G401 (cell line): Measurements from ENCODE around the gene SMIM38. TPM values are rescaled to one million over a fixed set of nuclear protein-coding genes. Genes with fewer than 3 reads are reported as not detected.
"Not testable (repeated sequence)": the region's sequence is repeated elsewhere in the genome, so short reads cannot be mapped to it uniquely, and the experiment has no call there.

ENCODE experiments used
- DNase-seq: peaks from one replicate; pipeline ENCODE4 v3.0.0-alpha.2; 2015; ENCODE audit warnings: low spot score
- in situ Hi-C: cut with HindIII; loops from 2 replicates; pipeline ENCODE4 v1.10.0; 2016; ENCODE audit warnings: low sequenced_read_pairs, mixed read lengths
- total RNA-seq: library from RNA; depleted of rRNA; stranded (reverse); fragments of >200 nt; shearing (Covaris generic); gene quantifications from 2 replicates; pipeline ENCODE4 v1.2.3, GENCODE V29; 2014

SMIM38 gene
- total RNA-seq, 1 experiment from 2014 or later, result not detected

GRCh38 chr11:69134182-69134581 lies 21.6 kb upstream of the SMIM38 start:
- DNase-seq, in situ Hi-C loops: not testable (repeated sequence)

- in situ Hi-C loops, result no loop called here
- no peak for DNase-seq
These were observed 20.8 kb upstream of the SMIM38 start for GRCh38 chr11:69134957-69135356.

DNA sequence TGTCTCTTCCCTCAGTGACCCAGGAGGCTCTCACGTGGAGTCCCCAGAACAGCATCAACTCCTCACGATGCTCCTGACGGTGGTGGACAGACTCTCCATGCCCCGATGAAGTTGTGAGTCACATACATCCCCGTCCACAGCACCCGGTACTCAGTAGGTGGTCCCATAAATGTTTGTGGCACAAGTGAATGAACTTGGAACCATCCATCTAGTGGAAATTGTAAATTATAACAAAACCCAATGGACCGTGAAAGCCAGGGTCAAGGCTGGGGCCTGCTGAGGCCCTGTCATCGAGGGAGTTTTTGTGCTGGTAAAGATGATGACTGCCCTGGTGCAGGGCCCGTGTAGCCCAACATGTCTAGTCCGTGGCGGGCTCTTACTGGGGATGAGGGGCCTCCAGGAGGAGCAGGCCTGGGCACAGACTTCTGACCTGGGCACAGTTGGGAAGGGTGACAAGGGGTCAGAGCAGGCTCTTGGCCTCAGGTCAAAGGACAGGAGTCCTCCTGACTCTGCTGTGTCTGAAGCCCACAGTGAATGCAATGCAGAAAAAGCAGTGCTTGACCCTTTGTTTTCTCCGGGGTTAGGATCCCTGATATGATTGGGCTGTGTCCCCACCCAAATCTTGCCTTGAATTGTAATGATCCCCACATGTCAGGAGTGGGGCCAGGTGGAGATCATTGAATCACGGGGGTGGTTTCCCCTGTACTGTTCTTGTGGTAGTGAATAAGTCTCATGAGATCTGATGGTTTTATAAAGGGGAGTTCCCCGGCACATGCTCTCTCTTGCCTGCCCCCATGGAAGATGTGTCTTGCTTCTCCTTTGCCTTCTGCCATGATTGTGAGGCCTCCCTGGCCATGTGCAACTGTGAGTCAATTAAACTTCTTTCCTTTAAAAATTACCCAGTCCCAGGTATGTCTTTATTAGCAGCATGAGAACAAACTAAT lies 20.0 kb upstream of the SMIM38 start:
- no peak for DNase-seq
- in situ Hi-C loops, result no loop called here

DNA sequence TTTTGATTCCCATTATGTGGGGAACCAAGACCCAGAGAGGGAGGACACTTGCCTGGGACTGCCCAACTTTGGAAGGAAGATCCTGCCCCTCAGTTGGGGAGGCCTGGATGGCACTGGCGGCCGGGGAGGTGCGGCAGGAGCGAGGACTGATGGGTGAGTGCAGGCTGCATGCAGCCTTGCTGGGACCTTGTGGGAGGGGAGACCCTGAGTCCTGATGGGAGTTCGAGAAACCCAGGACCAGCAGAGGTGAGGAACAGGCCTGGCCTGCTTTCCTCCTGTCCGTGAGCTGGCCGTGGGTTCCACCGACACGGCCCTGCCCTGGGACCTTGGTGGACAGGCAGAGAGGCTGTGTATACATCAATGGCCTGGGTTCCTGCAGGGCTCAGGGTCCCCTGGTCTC lies 19.3 kb upstream of the SMIM38 start:
- no peak for DNase-seq
- in situ Hi-C loops, result no loop called here

DNA sequence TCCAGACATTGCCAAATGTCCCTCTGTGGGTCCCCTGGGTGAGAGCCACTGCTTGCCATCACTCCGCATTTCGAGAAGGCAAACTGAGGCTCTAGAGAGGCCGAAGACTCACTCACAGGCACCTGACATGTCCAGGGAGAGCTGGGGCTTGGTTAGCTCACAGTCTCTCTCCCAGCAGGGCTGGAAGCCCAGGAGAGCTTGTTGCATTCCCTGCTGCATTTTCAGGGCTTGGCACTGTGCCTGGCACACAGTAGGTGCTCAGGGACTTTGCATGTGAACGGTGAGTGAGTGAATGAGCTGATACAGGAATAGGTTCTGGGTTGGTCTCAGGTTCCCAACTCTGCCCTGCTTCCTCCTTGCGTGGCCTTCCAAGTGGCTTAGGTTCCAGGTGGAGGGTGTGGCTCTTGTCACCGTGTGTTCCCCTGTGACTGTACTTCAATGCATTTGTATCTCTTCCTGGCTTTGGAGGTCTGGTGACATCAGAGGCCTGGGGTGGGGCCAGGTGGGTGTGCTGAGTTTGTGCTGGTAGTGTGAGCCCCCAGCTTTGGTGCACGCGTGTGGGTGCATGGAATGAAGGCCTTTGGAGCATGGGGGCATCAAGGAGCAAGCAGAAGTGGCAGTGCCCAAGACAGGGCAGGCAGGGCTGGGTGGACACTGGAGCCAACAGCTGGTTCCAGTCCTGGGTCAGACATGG lies 18.4 kb upstream of the SMIM38 start:
- no peak for DNase-seq
- in situ Hi-C loops, result no loop called here

DNA sequence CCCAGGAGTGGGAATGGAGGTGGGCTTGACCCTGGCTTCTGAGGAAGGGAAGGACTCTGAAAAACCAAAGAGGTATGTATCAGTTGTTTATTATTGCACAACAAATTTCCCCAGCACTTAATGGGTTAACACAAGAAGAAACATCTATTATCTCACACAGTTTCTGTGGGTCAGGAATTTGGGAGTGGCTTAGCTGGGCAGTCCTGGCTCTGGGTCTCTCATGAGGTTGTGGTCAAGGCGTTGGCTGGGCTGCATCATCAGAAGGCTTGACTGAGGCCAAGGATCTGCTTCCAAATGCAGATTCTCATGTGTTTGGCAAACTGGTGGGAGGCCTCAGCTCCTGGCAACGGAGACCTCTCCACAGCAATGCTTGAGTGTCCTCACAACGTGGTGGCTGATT lies 17.5 kb upstream of the SMIM38 start:
- in situ Hi-C loops, result no loop called here
- DNase-seq, result no peak

DNA sequence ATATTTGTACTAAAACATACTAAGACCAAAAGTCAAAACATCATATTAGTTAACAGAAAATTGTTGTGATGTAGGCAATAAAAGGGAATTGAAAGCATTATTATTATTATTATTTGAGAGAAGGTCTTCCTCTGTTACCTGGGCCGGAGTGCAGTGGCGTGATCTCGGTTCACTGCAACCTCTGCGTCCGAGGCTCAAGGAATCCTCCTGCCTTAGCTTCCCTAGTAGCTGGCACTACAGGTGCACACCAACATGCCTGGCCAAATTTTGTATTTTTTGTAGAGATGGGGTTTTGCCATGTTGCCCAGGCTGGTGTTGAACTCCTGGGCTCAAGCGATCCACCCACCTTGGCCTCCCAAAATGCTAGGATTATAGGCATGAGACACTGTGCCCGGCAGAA lies 15.6 kb upstream of the SMIM38 start:
- DNase-seq, in situ Hi-C loops: not testable (repeated sequence)

DNA sequence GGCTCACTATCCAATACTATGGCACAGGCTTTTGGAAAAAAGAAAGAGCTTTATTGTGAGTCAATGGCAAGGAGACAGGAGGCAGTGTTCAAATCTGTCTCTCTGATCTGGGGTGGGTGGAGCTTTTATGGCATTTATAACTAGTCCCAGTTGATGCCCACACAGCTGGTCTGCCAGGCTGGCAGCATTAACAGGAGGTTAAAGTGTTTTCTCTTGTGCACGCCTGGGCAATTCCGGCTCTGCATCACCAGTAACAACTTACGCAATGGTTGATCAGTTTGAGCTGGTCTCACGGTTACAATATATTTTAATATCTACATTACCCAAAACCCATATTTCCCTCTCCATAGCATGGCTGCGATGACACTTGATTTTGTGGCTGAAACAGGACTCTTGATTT lies 15.1 kb upstream of the SMIM38 start:
- in situ Hi-C loops, result no loop called here

DNA sequence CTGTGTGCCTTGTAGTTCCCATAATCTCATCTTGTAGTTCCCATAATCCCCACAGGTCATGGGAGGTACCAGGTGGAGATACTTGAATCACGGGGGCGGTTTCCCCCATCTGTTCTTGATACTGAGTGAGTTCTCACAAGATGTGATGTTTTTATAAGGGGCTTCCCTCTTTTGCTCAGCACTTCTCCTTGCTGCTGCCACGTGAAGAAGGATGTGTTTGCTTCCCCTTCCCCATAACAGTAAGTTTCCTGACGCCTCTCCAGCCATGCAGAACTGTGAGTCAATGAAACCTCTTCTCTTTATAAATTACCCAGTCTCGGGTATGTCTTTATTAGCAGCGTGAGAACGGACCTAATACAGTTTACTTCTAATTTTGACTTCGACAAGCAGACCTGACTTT lies 14.0 kb upstream of the SMIM38 start:
- in situ Hi-C loops, result no loop called here
- DNase-seq, result no peak

More for the DNA sequence above, 15.1 kb upstream of the SMIM38 start:
- no peak for DNase-seq

- in situ Hi-C loops, result no loop called here
These were observed 12.8 kb upstream of the SMIM38 start for GRCh38 chr11:69142895-69143294.

GRCh38 chr11:69144316-69145049 lies 11.3 kb upstream of the SMIM38 start:
- in situ Hi-C loops, result no loop called here
- no peak for DNase-seq

More at GRCh38 chr11:69142895-69143294, 12.8 kb upstream of the SMIM38 start:
- no peak for DNase-seq

GRCh38 chr11:69145050-69145380 lies 10.7 kb upstream of the SMIM38 start:
- in situ Hi-C loops, result no loop called here
- DNase-seq, result no peak

GRCh38 chr11:69148377-69148762 lies 7.4 kb upstream of the SMIM38 start:
- in situ Hi-C loops, result no loop called here
- DNase-seq, result no peak

DNA sequence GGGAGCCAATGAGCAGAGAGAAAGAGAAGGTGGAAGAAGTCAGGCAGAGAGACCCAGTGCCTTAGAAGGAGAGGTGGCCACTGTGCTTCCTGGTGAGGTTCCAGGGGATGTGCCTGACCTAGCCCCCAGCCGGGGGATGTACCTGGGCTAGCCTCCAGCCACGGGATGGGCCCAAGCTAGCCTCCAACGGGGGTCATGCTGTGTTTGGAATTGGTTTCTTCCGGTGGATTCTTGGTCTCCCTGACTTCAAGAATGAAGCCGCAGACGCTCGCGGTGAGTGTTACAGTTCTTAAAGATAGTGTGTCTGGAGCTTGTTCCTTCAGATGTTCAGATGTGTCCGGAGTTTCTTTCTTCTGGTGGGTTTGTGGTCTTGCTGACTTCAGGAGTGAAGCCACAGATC lies 6.9 kb upstream of the SMIM38 start:
- in situ Hi-C loops, result no loop called here
- DNase-seq, result no peak

GRCh38 chr11:69149338-69150045 lies 6.2 kb upstream of the SMIM38 start:
- DNase-seq, in situ Hi-C loops: not testable (repeated sequence)

DNA sequence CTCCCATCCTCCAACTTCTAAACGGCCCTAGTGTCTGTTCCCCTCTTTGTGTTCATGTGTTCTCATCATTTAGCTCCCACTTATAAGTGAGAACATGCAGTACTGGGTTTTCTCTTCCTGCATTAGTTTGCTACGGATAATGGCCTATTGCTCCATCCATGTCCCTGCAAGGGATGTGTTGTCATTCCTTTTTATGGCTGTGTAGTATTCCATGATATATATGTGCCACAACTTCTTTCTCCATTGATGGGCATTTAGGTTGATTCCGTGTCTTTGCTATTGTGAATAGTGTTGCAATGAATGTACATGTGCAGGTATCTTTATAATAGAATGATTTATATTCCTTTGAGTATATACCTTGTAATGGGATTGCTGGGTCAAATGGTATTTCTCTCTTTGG lies 5.6 kb upstream of the SMIM38 start:
- no peak for DNase-seq
- in situ Hi-C loops, result no loop called here

GRCh38 chr11:69151836-69152235 lies 3.9 kb upstream of the SMIM38 start:
- in situ Hi-C loops, result no loop called here
- no peak for DNase-seq

DNA sequence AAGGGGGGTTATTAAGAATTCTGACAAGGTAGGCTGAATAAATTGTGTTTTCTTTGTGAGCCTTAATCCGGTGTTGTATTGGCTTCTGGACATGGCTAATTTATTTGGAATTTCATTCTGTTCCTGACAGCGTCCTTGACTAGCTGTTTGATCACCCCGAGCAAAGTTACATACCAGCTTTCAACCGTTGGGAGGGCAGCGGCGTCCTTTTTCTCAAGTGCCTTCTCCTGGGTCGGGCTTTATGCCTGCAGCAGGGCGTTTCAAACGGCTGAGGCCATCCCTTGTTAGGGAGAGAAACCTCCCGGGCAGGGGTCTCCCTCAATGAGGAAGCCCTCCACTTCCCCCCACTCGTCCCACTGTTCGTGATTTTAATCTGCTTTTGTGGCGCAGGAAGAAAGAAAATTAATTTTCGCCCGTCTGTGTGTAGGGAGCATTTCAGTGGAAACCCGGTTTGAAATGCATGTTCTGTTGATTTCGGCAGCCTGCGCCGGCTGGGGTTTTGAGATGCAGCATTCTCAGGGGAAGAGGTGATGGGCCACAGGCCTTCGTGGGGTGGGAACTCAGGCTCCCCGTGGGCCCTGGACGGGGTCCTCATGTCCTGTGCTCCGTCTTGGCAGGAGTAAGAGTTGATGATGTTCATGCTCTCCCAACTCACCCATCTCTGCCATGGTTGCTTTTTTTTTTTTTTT lies 2.9 kb upstream of the SMIM38 start:
- no peak for DNase-seq
- in situ Hi-C loops, result no loop called here

- in situ Hi-C loops, result no loop called here
- DNase-seq, result no peak
These were observed 2.1 kb upstream of the SMIM38 start for GRCh38 chr11:69153661-69154060.
